Calu3 (cell line): ENCODE results near the gene PDZD4. TPM values are rescaled to one million over a fixed set of nuclear protein-coding genes. Genes with fewer than 3 reads are reported as not detected.

ENCODE experiments used
- BruUV-seq: library from RNA; stranded (reverse); fragments of 400-500 nt; replicated peaks from 2 replicates; lab custom pipeline; 2021; lab: Mats Ljungman, UMichigan
- CTCF ChIA-PET: fragments of 300-600 bp; sonication (Branson Sonifier 250); formaldehyde crosslinking; loops from one replicate; lab custom pipeline; 2022; ENCODE audit warnings: antibody characterized with exemption; lab: Charles Lee
- DNase-seq: peaks from one replicate; pipeline ENCODE4 v3.0.0; 2022
- H3K27ac Mint-ChIP-seq: one replicate; pipeline ENCODE4 v1.8.0; 2022; ENCODE audit warnings: mixed read lengths; ENCODE audit not compliant: unreplicated experiment
- H3K27me3 Mint-ChIP-seq: one replicate; pipeline ENCODE4 v1.8.0; 2022; ENCODE audit warnings: mixed read lengths; ENCODE audit not compliant: unreplicated experiment
- H3K36me3 Mint-ChIP-seq: one replicate; pipeline ENCODE4 v1.8.0; 2022; ENCODE audit warnings: mild to moderate bottlenecking, moderate library complexity, mixed read lengths; ENCODE audit not compliant: insufficient read depth, unreplicated experiment
- H3K4me1 Mint-ChIP-seq: one replicate; pipeline ENCODE4 v1.8.0; 2022; ENCODE audit warnings: mild to moderate bottlenecking, low read depth, mixed read lengths; ENCODE audit not compliant: unreplicated experiment
- H3K4me3 Mint-ChIP-seq: one replicate; pipeline ENCODE4 v1.8.0; 2022; ENCODE audit warnings: mild to moderate bottlenecking, low read depth, moderate library complexity, mixed read lengths; ENCODE audit not compliant: unreplicated experiment
- H3K9me3 Mint-ChIP-seq: one replicate; pipeline ENCODE4 v1.8.0; 2022; ENCODE audit warnings: low read depth, mixed read lengths; ENCODE audit not compliant: unreplicated experiment
- CTCF ChIP-seq: fragments of 200-600 bp; IDR thresholded peaks from one replicate; pipeline ENCODE4 v1.8.0; 2022; ENCODE audit warnings: antibody characterized with exemption; ENCODE audit not compliant: unreplicated experiment
- intact Hi-C: fragments of 100-400 bp; cut with micrococcal nuclease; formaldehyde crosslinking; loops from one replicate; pipeline ENCODE4 v1.10.0; 2022; ENCODE audit not compliant: unreplicated experiment
- total RNA-seq: library from RNA; stranded (reverse); gene quantifications from 2 replicates; pipeline ENCODE4 v1.2.3, GENCODE V29; 2022

The PDZD4 gene
- total RNA-seq, 1 experiment from 2014 or later, result 0.76 TPM

GRCh38 chrX:153868576-153869472 lies 38.5 kb upstream of the PDZD4 start:
- CTCF ChIA-PET, result no interaction called here
- Mint-ChIP-seq H3K27ac (no peak overlapping the region), H3K36me3 (peaks cover 7% of the 10 kb centered on the region), H3K4me1 (no peaks in the 10 kb centered on the region), H3K27me3 (no peaks in the 10 kb centered on the region), H3K9me3 (no peaks in the 10 kb centered on the region), H3K4me3 (no peak overlapping the region)
- DNase-seq, result no peak
- no TSS peak for BruUV-seq
- TF ChIP-seq CTCF, result no peak
- intact Hi-C loops, result no loop called here

GRCh38 chrX:153867671-153868070 lies 37.3 kb upstream of the PDZD4 start:
- Mint-ChIP-seq H3K36me3 (peaks cover 12% of the 10 kb centered on the region), H3K9me3 (no peaks in the 10 kb centered on the region), H3K4me1 (no peaks in the 10 kb centered on the region), H3K27me3 (no peaks in the 10 kb centered on the region), H3K27ac (no peak overlapping the region), H3K4me3 (no peak overlapping the region)
- CTCF ChIA-PET, result no interaction called here
- BruUV-seq, result no TSS peak
- intact Hi-C loops, result no loop called here
- no peak for TF ChIP-seq CTCF
- no peak for DNase-seq

- H3K4me1 Mint-ChIP-seq, result no peaks in the 10 kb centered on the region
- no peak for DNase-seq
- no peaks in the 10 kb centered on the region for H3K9me3 Mint-ChIP-seq
- H3K36me3 Mint-ChIP-seq, result peaks cover 12% of the 10 kb centered on the region
- CTCF ChIA-PET, result no interaction called here
- TF ChIP-seq CTCF, result no peak
- no TSS peak for BruUV-seq
- H3K27me3 Mint-ChIP-seq, result no peaks in the 10 kb centered on the region
- intact Hi-C loops, result no loop called here
- H3K27ac Mint-ChIP-seq, result no peak overlapping the region
- H3K4me3 Mint-ChIP-seq, result no peak overlapping the region
Measured at GRCh38 chrX:153867139-153867538, 36.8 kb upstream of the PDZD4 start.

- Mint-ChIP-seq H3K9me3 (no peaks in the 10 kb centered on the region), H3K36me3 (peaks cover 12% of the 10 kb centered on the region), H3K27me3 (no peaks in the 10 kb centered on the region), H3K27ac (no peak overlapping the region), H3K4me1 (no peaks in the 10 kb centered on the region), H3K4me3 (no peak overlapping the region)
- no peak for DNase-seq
- no peak for TF ChIP-seq CTCF
- intact Hi-C loops, result no loop called here
- no TSS peak for BruUV-seq
- CTCF ChIA-PET, result no interaction called here
Measured at GRCh38 chrX:153866302-153867019, 36.1 kb upstream of the PDZD4 start.
